SK-MEL-5 (cell line): ENCODE measurements around the gene CCL28. TPM values are rescaled to one million over a fixed set of nuclear protein-coding genes. Genes with fewer than 3 reads are reported as not detected.

Source experiments
- DNase-seq: peaks from one replicate; pipeline ENCODE4 v3.0.0-alpha.2; 2016; ENCODE audit warnings: low read depth, low spot score
- in situ Hi-C: cut with HindIII; loops from 2 replicates; pipeline ENCODE4 v1.10.0; 2016; ENCODE audit warnings: low sequenced_read_pairs, high pct_unique_total_duplicates, low pct_unique_long_range_greater_than_20kb
- total RNA-seq: library from RNA; depleted of rRNA; stranded (reverse); fragments of >200 nt; shearing (Covaris generic); gene quantifications from 2 replicates; pipeline ENCODE4 v1.2.3, GENCODE V29; 2014; rRNA removed

Gene CCL28
- total RNA-seq, 1 experiment from 2014 or later, result 51.4 TPM

- in situ Hi-C loops, result no loop called here
- no peak for DNase-seq
Observed at GRCh38 chr5:43335681-43336080, 76.5 kb downstream of the CCL28 start.

GRCh38 chr5:43332401-43332800, 79.8 kb downstream of the CCL28 start:
- in situ Hi-C loops, result no loop called here
- no peak for DNase-seq

Other genes with a start within 250 kb of the CCL28 start
- 0.19 and 0.61 TPM in 2 replicates for gene NIM1K, start 220.2 kb downstream of the CCL28 start, total RNA-seq
- 35.4 and 37.4 TPM in 2 replicates for gene HMGCS1, start 99.0 kb downstream of the CCL28 start, total RNA-seq
- 43.4 and 45.9 TPM in 2 replicates for gene TMEM267, start 71.5 kb upstream of the CCL28 start, total RNA-seq
- 13.9 and 14.5 TPM in 2 replicates for gene C5orf34, start 102.8 kb upstream of the CCL28 start, total RNA-seq
- 348 and 356 TPM in 2 replicates for gene PAIP1, start 144.7 kb upstream of the CCL28 start, total RNA-seq
- 158 and 162 TPM in 2 replicates for gene NNT, start 190.8 kb upstream of the CCL28 start, total RNA-seq